NCI-H2196 treated with DMSO at 0.1 percent for 48 hours (cell line): ENCODE results near the gene KLHL30.
A peak's percentile ranks its signal among the peaks of the same experiment; 100 is the strongest.

Source experiments
- DNase-seq: peaks from one replicate; lab custom pipeline; 2025; ENCODE audit not compliant: unreplicated experiment; lab: John Stamatoyannopoulos, UW

The KLHL30 gene, protein sequence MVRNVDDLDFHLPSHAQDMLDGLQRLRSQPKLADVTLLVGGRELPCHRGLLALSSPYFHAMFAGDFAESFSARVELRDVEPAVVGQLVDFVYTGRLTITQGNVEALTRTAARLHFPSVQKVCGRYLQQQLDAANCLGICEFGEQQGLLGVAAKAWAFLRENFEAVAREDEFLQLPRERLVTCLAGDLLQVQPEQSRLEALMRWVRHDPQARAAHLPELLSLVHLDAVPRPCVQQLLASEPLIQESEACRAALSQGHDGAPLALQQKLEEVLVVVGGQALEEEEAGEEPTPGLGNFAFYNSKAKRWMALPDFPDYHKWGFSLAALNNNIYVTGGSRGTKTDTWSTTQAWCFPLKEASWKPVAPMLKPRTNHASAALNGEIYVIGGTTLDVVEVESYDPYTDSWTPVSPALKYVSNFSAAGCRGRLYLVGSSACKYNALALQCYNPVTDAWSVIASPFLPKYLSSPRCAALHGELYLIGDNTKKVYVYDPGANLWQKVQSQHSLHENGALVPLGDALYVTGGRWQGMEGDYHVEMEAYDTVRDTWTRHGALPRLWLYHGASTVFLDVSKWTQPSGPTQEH

DNA sequence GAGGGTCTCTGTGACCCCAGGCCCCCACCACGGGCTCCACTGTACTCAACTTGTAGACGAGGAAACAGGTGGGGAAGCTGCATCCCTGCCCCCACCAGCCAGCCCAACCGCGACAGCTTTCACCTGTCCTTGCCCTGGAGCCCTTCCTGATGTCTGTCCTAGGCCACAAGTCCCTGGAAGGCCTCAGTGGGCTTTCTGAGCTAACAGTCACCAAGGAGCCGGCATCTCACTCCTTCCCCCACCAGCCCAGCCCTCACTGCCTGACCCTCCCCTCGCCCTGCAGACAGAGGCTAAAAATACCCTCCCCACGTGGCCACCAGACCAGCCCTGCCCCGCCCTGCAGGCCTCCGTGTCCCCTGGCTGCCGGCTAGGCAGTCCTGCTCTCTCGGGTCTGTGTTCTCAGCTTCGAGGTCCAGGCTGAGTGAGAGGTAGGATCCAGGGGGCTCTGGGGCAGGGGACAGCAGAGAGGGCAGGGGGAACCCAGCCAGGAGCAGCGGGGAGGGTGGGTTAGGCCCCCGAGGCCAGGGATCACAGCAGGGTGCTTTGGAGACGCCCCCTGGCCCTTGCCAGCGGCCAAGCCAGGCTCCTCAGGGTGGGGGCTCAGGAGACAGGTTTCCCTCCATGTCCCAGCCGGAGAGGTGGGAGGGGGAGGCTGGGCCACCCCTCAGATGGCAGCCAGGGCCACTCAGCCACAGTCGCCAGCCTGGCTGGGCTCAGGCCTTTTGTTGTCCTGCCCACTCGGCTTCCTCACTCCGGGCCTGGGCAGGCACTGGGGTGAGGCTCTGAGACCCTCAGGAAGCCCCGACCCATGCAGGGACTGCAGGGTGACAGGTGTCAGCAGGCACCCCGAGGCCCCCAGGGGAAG is at the start of gene KLHL30:
KLHL30 (plus strand) TSS at position 338 of the 865 bp plus-strand sequence. CDS start 2,087 bp downstream, outside the sequence.
- no peak for DNase-seq

DNA sequence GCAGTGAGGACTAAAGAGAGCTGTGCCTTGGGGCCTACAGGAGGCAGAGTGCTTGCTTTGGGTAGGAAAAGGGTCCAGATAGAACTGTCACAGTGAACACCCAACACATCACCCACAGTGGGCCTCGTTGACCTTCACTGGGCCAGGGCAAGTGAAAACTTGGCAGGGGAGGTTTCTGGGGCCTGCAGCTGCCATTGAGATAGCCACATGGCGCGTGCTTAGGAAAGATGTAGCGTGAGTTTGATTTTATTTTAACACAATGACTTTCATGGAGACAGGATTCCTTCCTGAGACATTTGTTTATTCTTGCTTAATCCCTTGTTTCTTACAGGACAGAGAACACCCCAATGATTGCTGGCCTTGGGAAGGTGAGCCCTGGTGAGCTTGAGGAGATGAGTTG is 47.6 kb upstream of the KLHL30 start:
- no peak for DNase-seq

GRCh38 chr2:238091436-238092060 is 46.9 kb upstream of the KLHL30 start:
- no peak for DNase-seq

DNA sequence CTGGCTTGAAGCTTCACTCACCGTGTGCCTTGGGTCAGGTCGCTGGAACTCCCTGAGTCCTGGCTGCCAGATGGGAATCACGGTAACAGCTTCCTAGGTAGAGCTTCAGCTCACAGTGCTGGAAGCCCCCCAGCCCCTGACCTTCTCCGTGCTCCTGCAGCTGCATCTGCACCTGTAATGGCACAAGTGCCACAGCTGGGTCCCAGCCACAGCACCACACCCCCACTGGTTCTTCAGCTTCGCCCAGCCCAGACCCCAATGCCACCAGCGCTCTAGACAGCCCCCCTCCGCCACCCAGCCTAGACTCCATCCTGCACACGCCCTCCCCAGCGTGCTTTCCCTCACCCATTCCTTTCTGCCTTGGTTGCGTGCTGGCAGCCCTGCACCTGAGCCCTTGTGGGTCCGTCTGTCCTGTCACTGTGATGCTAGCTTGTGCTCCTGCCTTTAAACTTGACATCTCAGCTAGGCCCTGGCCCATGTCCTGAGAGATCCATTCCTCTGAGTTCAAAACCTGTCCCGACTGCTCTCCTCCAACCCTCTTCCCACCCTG is 45.9 kb upstream of the KLHL30 start:
- DNase-seq, result no peak

DNA sequence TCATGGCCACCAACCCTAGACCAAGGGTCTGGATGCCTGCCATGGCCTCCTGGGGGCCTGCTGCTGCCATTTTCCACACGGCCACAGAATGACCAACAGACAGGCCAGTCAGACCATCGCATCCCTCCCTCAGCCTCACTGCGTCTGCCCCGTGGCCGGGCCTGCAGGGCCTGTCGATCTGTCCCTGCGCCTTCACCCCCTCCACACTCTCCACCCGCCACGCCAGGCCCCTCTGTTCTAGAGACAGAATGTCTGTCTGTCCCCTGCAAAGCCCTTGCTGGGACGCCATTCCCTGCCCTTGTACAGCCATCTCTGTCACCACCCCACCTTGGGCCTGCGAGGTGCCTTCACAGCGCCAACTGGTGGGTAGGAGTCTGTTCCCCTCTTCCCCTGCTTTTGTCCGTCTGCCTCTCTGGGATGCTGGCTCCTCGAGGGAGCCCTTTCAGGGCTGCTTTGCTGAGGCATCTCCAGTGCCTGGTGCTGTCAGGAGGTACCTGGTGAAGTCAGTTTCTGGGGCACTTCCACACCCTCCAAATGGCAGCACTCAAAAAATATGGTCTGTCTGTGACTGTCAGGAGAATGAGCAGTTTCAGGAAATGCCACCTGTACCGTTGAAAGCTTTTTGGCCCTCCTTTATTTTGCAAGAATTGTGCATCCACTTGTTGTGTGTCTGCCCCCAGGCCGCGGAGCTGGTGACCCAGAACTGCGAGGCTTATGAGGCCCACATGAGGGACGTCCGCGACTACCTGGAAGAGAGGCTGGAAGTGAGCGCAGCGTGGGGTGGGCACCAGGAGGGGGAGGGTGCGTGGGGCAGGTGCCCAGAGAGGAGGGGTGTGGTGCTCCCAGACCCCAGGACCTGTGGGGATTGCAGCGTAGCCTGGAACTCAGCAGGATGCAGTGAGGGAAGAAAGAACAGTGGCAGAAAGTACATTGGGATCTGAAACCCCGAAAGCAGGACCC is 45.0 kb upstream of the KLHL30 start:
- DNase-seq, result no peak

DNA sequence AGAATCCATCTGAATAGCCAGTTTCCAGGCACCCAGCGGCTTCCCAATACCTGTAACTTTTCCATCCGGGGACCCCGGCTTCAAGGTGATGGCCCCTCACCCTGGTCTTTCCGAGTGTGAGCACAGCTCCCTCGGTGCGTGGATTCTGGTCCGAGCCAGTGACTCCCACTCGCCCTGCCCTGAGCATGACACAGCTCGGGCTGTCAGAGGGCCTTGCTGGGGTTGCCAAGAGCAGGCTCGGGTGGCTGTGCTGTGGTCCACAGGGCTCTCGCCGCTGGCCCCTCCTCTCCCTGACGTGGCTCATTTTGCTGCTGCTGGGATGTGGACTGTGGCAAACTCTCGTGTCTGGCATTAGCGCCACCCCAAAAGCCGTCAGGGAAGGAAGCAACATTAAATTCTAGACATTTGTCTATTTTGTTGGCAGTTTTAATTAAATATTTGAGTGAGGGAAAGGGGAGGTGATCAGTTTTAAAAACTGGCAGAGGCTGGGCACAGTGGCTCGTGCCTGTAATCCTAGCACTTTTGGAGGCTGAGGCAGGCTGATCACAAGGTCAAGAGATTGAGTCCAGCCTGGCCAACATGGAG is 43.9 kb upstream of the KLHL30 start:
- no peak for DNase-seq

DNA sequence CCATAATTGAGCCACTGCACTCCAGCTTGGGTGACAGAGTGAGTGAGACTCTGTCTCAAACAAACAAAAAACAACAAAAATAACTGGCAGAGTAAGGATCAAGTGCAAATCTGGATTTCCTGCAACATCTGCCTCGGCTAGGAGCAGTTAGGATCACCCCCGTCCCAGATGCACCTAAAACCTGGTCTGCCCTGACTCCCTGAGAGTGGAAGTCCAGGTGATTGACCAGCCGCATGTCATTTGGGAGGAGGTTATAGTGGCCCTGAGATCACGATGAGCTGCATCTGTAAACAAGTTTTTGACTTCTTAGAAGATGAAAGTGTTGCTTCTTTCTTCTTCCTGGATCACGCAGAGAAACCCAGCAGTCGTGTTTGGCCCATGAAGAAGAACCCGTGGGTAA is 43.3 kb upstream of the KLHL30 start:
- no peak for DNase-seq

DNA sequence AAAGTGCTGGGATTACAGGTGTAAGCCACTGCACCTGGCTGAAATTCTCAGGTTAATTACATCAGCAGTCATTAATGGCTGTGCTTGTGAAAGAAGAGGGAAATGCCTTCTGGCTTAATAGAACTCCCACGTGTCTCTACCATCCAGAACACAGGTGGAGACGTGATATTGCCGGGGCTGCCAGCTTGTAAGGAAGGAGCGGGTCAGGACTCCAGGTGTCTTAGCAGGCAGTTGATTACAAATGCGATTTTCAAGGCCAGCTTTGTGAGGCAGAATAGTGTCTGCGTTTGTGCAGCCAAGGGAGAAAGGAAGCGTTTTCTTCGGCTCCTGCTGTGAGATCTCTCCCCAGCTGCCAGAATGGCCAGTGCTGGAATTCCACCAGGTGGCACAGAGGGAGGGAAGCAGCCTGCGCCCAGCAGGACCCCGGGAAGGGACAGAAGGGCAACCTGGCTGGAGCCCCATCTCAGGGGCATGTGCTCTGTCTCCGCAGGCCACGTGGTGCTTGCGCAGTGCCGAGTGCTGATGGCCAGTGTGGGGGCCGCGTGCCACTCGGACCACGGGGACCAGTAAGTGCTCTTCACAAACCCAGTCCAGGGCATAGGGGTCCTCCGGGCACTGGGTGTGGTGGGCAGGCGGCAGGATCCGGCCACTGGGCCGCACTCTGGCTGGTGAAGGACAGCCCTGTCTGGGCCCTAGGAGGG is 42.0 kb upstream of the KLHL30 start:
- DNase-seq, result peak; percentile 71

GRCh38 chr2:238097201-238097987 is 41.1 kb upstream of the KLHL30 start:
- no peak for DNase-seq

DNA sequence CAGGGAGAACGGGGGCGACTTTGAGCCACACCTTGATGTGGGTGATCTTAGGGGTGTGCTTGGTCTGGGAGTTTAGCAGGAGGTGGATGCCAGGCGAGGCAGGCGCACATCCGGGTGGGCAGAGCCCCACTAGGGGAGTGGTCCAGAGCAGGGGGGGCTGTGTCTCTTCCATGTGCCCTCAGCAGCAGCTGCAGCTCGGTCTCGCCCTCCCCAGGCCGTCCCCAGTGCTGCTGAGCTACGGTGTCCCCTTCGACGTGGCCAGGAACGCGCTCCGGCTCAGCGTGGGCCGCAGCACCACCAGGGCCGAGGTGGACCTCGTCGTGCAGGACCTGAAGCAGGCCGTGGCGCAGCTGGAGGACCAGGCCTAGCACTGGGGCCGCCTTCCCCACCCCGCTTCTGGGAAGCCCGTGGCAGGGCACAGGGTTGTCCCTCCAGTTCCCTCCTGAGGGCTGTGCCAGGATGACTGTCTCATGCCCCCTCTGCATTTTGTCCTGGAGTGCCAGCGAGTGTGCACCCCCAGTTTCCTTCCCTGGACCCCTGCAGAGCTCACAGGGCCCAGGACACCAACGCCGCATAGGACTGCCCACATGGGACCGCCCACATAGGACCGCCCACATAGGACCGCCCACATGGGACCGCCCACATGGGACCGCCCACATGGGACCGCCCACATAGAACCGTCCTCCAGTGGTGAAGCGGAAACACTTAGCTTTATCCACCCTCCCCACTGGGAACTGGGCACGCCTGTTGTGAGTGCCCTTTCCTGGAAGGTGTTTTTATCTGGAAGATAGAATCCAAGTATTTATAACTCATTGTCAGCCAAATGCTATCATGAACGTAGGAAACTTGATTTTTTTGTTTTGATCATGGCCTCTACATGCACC is 40.2 kb upstream of the KLHL30 start:
- DNase-seq, result no peak

DNA sequence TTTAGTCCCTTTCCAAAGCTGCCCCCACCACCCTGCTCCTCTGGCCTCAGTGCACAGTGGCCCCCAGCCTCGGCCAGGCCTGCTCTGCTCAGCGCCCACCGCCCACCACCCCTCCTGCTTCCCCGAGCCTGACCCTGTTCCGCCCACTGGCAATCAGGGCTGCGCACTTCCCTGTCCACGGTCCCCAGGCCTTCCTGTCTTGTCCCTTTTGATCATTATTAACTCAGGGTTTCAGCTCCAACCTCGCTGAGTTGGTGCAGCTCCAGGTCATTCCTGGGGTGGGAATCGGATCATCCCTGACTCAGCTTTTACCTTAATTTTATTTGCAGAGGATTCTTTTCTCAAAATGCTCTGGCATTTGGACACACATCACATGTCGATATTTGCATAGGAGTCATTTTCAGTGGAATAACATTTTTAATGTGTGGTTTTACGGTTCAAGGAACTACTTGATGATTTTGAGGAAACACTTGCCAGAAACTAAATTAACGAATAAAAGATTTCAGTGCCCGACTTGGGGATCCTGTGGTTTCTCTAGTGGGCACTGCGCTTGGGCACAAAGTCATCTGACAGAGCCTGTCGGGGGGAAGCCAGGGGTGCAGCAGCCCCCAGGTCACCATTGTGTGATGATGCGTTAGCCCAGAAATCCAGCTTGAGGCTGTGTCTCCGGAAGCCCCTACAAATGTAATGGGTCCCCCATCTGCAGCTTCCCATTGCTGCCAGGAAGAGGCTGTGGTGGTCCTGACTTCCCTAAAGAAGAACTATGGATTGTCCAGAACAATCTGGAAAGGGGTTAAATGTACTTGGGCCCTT is 39.4 kb upstream of the KLHL30 start:
- no peak for DNase-seq

- DNase-seq, result no peak
These were observed 38.8 kb upstream of the KLHL30 start for GRCh38 chr2:238099714-238100048.

DNA sequence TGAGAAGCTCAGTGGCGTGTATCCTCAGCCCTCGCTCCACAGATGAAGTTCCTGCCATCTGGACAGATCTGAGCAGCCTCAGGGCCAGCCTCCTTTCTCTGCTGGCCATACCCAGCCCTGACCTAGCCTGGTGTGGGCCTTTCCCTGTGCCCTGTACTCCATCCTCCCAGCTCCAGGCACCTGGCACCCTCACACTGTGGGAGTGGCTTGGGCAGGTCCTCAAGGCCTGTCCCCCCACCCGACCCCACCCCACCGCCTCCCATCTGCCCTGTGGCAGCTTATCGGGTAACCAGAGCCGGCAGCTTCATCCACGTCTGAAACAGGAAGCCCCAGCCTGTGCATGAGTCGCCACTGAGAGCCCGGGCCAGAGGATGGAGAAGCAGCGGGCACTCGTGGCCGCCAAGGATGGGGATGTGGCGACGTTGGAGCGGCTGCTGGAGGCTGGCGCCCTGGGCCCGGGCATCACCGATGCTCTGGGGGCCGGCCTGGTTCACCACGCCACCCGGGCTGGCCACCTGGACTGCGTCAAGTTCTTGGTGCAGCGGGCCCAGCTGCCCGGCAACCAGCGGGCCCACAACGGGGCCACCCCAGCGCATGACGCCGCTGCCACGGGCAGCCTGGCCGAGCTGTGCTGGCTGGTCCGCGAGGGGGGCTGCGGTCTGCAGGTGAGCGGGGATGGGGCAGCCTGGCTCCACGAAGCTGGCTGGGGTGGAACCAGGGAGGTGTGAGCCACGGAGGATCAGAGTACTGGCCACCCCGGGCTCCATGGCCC is 38.2 kb upstream of the KLHL30 start, which contains the start of gene ESPNL:
ESPNL (plus strand) TSS at position 292 of the 772 bp plus-strand sequence; CDS start at position 372, 80 bp downstream.
- no peak for DNase-seq

GRCh38 chr2:238100821-238101771 is 37.4 kb upstream of the KLHL30 start:
- DNase-seq, result no peak
